NCI-H2081 treated with DMSO at 0.1 percent for 48 hours (cell line): ENCODE measurements around the gene COL12A1.
A peak's percentile ranks its signal among the peaks of the same experiment; 100 is the strongest.
"Not testable (repeated sequence)": the region's sequence is repeated elsewhere in the genome, so short reads cannot be mapped to it uniquely, and the experiment has no call there.

Source experiments
- DNase-seq: peaks from one replicate; lab custom pipeline; 2025; lab: John Stamatoyannopoulos, UW

COL12A1 gene

GRCh38 chr6:75211920-75212590 lies 6.2 kb upstream of the COL12A1 start:
- DNase-seq, result no peak

- DNase-seq, result peak; percentile 35
Measured at GRCh38 chr6:75210885-75211739, 5.3 kb upstream of the COL12A1 start.

- no peak for DNase-seq
Measured at GRCh38 chr6:75209184-75209723, 3.4 kb upstream of the COL12A1 start.

- peak; percentile 18 for DNase-seq
Measured at GRCh38 chr6:75208298-75209183, 2.7 kb upstream of the COL12A1 start.

GRCh38 chr6:75206576-75207342 lies 906 bp upstream of the COL12A1 start:
- no peak for DNase-seq

GRCh38 chr6:75204959-75205775 lies 686 bp downstream of the COL12A1 start:
- DNase-seq, result no peak

GRCh38 chr6:75204217-75204958 lies 1.5 kb downstream of the COL12A1 start:
- DNase-seq, result no peak

GRCh38 chr6:75203721-75204120 lies 2.1 kb downstream of the COL12A1 start:
- no peak for DNase-seq

- no peak for DNase-seq
Measured at GRCh38 chr6:75202676-75203131, 3.1 kb downstream of the COL12A1 start.

GRCh38 chr6:75201901-75202672 lies 3.8 kb downstream of the COL12A1 start:
- no peak for DNase-seq

GRCh38 chr6:75201021-75201420 lies 4.8 kb downstream of the COL12A1 start:
- DNase-seq, result no peak

- DNase-seq, result no peak
Measured at GRCh38 chr6:75199889-75200288, 6.0 kb downstream of the COL12A1 start.

GRCh38 chr6:75196081-75196687 lies 9.7 kb downstream of the COL12A1 start:
- DNase-seq, result no peak

GRCh38 chr6:75188221-75188925 lies 17.5 kb downstream of the COL12A1 start:
- no peak for DNase-seq

- DNase-seq, result not testable (repeated sequence)
Measured at GRCh38 chr6:75186581-75186980, 19.3 kb downstream of the COL12A1 start.

GRCh38 chr6:75183099-75183541 lies 22.7 kb downstream of the COL12A1 start:
- no peak for DNase-seq

- DNase-seq, result no peak
Measured at GRCh38 chr6:75180864-75181263, 25.0 kb downstream of the COL12A1 start.

GRCh38 chr6:75178757-75179156 lies 27.1 kb downstream of the COL12A1 start:
- DNase-seq, result no peak
